SK-N-SH treated with all-trans-retinoic acid at 6 μM for 48 hours (cell line): ENCODE measurements around the gene C18orf32.

Source experiments
- ATAC-seq: fragments of 200-7000 bp; cut with Tn5 transposase; 3 replicates; pipeline ENCODE4 v1.9.1; 2020; ENCODE audit warnings: mild to moderate bottlenecking, moderate library complexity
- ARNTL ChIP-seq: fragments of 450-650 bp; formaldehyde crosslinking; IDR thresholded peaks from 2 replicates; pipeline ENCODE4 v1.5.0; 2020; ENCODE audit warnings: low read depth, mild to moderate bottlenecking, moderate library complexity, borderline replicate concordance
- BACH2 ChIP-seq: fragments of 250-450 bp; sonication (Bioruptor Pico); IDR thresholded peaks from 2 replicates; pipeline ENCODE4 v1.9.0; 2021; ENCODE audit warnings: mild to moderate bottlenecking, borderline replicate concordance
- CSDC2 ChIP-seq: fragments of 250-450 bp; sonication (Bioruptor Pico); IDR thresholded peaks from 2 replicates; pipeline ENCODE4 v1.5.0; 2020; ENCODE audit warnings: mild to moderate bottlenecking, moderate library complexity
- GLIS3 ChIP-seq: fragments of 250-450 bp; sonication (Bioruptor Pico); IDR thresholded peaks from 2 replicates; pipeline ENCODE4 v1.5.0; 2020; ENCODE audit warnings: mild to moderate bottlenecking, moderate library complexity
- ISL1 ChIP-seq: fragments of 250-450 bp; sonication (Bioruptor Pico); IDR thresholded peaks from 2 replicates; pipeline ENCODE4 v2.1.2; 2022; ENCODE audit warnings: mild to moderate bottlenecking, moderate library complexity
- OSR1 ChIP-seq: fragments of 250-450 bp; sonication (Bioruptor Pico); IDR thresholded peaks from 2 replicates; pipeline ENCODE4 v1.8.0; 2022; ENCODE audit warnings: moderate library complexity, mild to moderate bottlenecking, inconsistent platforms
- PATZ1 ChIP-seq: fragments of 250-450 bp; sonication (Bioruptor Pico); IDR thresholded peaks from 2 replicates; pipeline ENCODE4 v1.8.0; 2020; ENCODE audit warnings: mild to moderate bottlenecking, moderate library complexity, borderline replicate concordance
- SNAI2 ChIP-seq: fragments of 250-450 bp; sonication (Bioruptor Pico); IDR thresholded peaks from 2 replicates; pipeline ENCODE4 v1.5.0; 2020; ENCODE audit warnings: mild to moderate bottlenecking, moderate library complexity
- TCF4 ChIP-seq: fragments of 250-450 bp; sonication (Bioruptor Pico); IDR thresholded peaks from 2 replicates; pipeline ENCODE4 v1.8.0; 2021; ENCODE audit warnings: mild to moderate bottlenecking, moderate library complexity, borderline replicate concordance
- TOX ChIP-seq: fragments of 250-450 bp; sonication (Bioruptor Pico); IDR thresholded peaks from 2 replicates; pipeline ENCODE4 v1.8.0; 2021; ENCODE audit warnings: mild to moderate bottlenecking, moderate library complexity, borderline replicate concordance
- TSHZ2 ChIP-seq: fragments of 250-450 bp; sonication (Bioruptor Pico); IDR thresholded peaks from 2 replicates; pipeline ENCODE4 v1.5.0; 2020; ENCODE audit warnings: mild to moderate bottlenecking, moderate library complexity
- ZC3H10 ChIP-seq: fragments of 250-450 bp; sonication (Bioruptor Pico); IDR thresholded peaks from 2 replicates; pipeline ENCODE4 v1.5.1; 2021; ENCODE audit warnings: mild to moderate bottlenecking, moderate library complexity
- ZFP3 ChIP-seq: fragments of 250-450 bp; sonication (Bioruptor Pico); IDR thresholded peaks from 2 replicates; pipeline ENCODE4 v1.5.0; 2020; ENCODE audit warnings: mild to moderate bottlenecking, moderate library complexity
- ZFP30 ChIP-seq: fragments of 450-650 bp; formaldehyde crosslinking; IDR thresholded peaks from 2 replicates; pipeline ENCODE4 v1.5.0; 2022; ENCODE audit warnings: mild to moderate bottlenecking, moderate library complexity
- ZNF565 ChIP-seq: fragments of 450-650 bp; formaldehyde crosslinking; conservative IDR thresholded peaks from 2 replicates; pipeline ENCODE4 v1.5.0; 2020; ENCODE audit warnings: low read depth, mild to moderate bottlenecking, moderate library complexity
- ZNF70 ChIP-seq: fragments of 450-650 bp; formaldehyde crosslinking; IDR thresholded peaks from 2 replicates; pipeline ENCODE4 v1.5.0; 2020; ENCODE audit warnings: mild to moderate bottlenecking, moderate library complexity
- ZNF8 ChIP-seq: fragments of 450-650 bp; formaldehyde crosslinking; IDR thresholded peaks from 2 replicates; pipeline ENCODE4 v1.5.0; 2020; ENCODE audit warnings: mild to moderate bottlenecking, moderate library complexity
- TF ChIP-seq, protein P1 (sequence below): fragments of 250-450 bp; sonication (Bioruptor Pico); IDR thresholded peaks from 2 replicates; pipeline ENCODE4 v1.8.0; 2021; ENCODE audit warnings: low read depth, mild to moderate bottlenecking, moderate library complexity, borderline replicate concordance
- TF ChIP-seq, protein P2 (sequence below): fragments of 250-450 bp; sonication (Bioruptor Pico); IDR thresholded peaks from 2 replicates; pipeline ENCODE4 v1.5.1; 2020; ENCODE audit warnings: low read depth, mild to moderate bottlenecking, moderate library complexity

Gene C18orf32

GRCh38 chr18:49499046-49499637 lies 12.1 kb upstream of the C18orf32 start:
- no peak for ATAC-seq
- TF ChIP-seq ZFP3 (CRISPR knock-in tag), result no peak
- TF ChIP-seq, protein P1, sequence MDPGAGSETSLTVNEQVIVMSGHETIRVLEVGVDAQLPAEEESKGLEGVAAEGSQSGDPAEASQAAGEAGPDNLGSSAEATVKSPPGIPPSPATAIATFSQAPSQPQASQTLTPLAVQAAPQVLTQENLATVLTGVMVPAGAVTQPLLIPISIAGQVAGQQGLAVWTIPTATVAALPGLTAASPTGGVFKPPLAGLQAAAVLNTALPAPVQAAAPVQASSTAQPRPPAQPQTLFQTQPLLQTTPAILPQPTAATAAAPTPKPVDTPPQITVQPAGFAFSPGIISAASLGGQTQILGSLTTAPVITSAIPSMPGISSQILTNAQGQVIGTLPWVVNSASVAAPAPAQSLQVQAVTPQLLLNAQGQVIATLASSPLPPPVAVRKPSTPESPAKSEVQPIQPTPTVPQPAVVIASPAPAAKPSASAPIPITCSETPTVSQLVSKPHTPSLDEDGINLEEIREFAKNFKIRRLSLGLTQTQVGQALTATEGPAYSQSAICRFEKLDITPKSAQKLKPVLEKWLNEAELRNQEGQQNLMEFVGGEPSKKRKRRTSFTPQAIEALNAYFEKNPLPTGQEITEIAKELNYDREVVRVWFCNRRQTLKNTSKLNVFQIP, result no peak
- no peak for TF ChIP-seq BACH2 (CRISPR knock-in tag)
- TF ChIP-seq CSDC2 (CRISPR knock-in tag), result no peak
- TF ChIP-seq, all 23 proteins: peak for 0

DNA sequence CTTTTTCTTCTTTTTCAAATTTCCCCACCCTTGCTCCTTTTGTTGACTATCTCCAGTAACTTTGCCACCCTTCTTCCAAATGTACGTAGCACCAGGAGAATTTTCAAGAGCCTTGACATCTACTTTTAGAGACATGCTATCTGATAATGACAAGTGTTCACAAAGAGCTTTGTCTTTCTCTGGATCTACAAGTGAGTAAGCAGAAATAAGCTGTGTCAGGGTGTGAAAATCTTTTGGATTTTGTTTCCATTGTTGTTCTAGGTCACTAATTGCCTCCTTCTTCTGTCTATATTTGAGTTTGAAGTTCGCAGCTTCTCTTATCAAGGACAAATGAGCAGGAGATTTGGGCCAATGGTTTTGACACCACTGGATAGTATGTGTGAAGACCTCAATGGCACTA lies 8.4 kb upstream of the C18orf32 start:
- TF ChIP-seq ZNF70 (CRISPR knock-in tag), result no peak
- TF ChIP-seq TSHZ2 (CRISPR knock-in tag), result no peak
- no peak for TF ChIP-seq CSDC2 (CRISPR knock-in tag)
- TF ChIP-seq PATZ1 (CRISPR knock-in tag), result no peak
- TF ChIP-seq ARNTL (CRISPR knock-in tag), result no peak
- no peak for TF ChIP-seq ZFP3 (CRISPR knock-in tag)
- no peak for TF ChIP-seq ZNF8
- no peak for TF ChIP-seq ZFP30 (CRISPR knock-in tag)
- no peak for TF ChIP-seq SNAI2 (CRISPR knock-in tag)
- TF ChIP-seq ZC3H10 (CRISPR knock-in tag), result no peak
- TF ChIP-seq, all 23 proteins: peak for 0
- ATAC-seq, result no peak

DNA sequence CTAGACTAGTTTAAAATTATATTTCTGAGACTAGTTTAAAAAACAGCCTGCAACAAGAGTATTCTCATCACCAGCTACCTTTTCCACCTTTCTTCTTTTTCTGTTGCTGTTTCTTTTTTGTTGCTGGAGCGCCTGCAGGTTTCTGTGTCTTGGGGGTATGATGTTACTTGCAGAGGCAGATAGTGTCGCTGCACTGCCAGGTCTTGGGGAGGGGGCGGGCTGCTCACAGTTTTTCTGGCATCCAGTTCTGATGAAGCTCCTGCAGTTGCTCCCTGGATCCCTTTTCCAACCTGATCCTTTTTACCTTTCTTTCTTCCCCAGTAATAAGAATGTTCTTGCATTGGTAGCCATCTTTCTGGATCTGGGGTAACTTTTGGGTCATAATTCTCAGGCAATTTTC lies 8.0 kb upstream of the C18orf32 start:
- TF ChIP-seq TSHZ2 (CRISPR knock-in tag) (no peak), ZFP3 (CRISPR knock-in tag) (no peak), GLIS3 (no peak)
- ATAC-seq, result no peak

- no peak for ATAC-seq
- TF ChIP-seq ZNF70 (CRISPR knock-in tag), result 0 out of 2 replicates have a peak, but pooled peaks have one; percentile 13
- no peak for TF ChIP-seq ISL1
- TF ChIP-seq, all 23 proteins: peak for 1
Observed at GRCh38 chr18:49494660-49495059, 7.6 kb upstream of the C18orf32 start.

- ATAC-seq, result no peak
- no peak for TF ChIP-seq ARNTL (CRISPR knock-in tag)
- no peak for TF ChIP-seq ZNF8
- no peak for TF ChIP-seq CSDC2 (CRISPR knock-in tag)
- TF ChIP-seq ISL1, result no peak
- TF ChIP-seq TOX, result no peak
- TF ChIP-seq TCF4 (CRISPR knock-in tag), result no peak
- no peak for TF ChIP-seq ZFP3 (CRISPR knock-in tag)
- no peak for TF ChIP-seq ZFP30 (CRISPR knock-in tag)
- TF ChIP-seq, protein P2, sequence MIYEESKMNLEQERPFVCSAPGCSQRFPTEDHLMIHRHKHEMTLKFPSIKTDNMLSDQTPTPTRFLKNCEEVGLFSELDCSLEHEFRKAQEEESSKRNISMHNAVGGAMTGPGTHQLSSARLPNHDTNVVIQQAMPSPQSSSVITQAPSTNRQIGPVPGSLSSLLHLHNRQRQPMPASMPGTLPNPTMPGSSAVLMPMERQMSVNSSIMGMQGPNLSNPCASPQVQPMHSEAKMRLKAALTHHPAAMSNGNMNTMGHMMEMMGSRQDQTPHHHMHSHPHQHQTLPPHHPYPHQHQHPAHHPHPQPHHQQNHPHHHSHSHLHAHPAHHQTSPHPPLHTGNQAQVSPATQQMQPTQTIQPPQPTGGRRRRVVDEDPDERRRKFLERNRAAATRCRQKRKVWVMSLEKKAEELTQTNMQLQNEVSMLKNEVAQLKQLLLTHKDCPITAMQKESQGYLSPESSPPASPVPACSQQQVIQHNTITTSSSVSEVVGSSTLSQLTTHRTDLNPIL (CRISPR knock-in tag), result no peak
- TF ChIP-seq ZC3H10 (CRISPR knock-in tag), result no peak
- TF ChIP-seq, protein P1, result no peak
- no peak for TF ChIP-seq OSR1 (CRISPR knock-in tag)
- no peak for TF ChIP-seq GLIS3
- TF ChIP-seq ZNF565 (CRISPR knock-in tag), result no peak
Observed at GRCh38 chr18:49492694-49493033, 5.6 kb upstream of the C18orf32 start.
